HS-27A (cell line): Measurements from ENCODE around the gene ANP32E.
A peak's percentile ranks its signal among the peaks of the same experiment; 100 is the strongest.

Experiments used
- DNase-seq: peaks from one replicate; pipeline ENCODE4 v3.0.0-alpha.2; 2012; ENCODE audit warnings: low read depth, missing footprints

ANP32E gene

GRCh38 chr1:150235852-150236613, at the start of gene ANP32E:
Gene ANP32E, minus strand, starts transcription at chr1:150236112. Its CDS starts 326 bp downstream, at chr1:150235786.
- DNase-seq: peak; percentile 98

DNA sequence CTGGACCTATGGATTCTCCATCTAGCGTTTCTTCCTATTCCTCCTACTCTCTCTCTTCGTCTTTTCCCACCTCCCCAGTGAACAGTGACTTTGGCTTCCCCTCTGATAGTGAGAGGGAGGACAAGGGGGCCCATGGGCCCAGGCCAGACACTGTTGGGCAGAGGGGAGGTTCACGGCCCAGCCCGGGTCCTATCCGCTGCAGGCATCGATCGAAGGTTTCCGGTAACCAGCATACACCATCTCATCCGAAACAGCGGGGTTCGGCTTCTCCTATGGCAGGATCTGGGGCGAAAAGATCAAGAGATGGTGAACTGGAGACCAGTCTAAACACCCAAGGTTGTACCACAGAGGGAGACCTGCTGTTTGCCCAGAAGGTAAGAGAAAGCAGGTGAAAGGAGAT, 47.3 kb upstream of the ANP32E start:
- DNase-seq: no peak

GRCh38 chr1:150282558-150282958, 46.6 kb upstream of the ANP32E start:
- DNase-seq: no peak

- peak; percentile 97 for DNase-seq
Observed at GRCh38 chr1:150281758-150282557, 46.0 kb upstream of the ANP32E start, which contains the start of gene CIART. Gene CIART, plus strand, starts transcription at chr1:150282554. Its CDS starts 714 bp downstream, at chr1:150283268.

- DNase-seq: peak; percentile 45
Observed at GRCh38 chr1:150281221-150281757, 45.4 kb upstream of the ANP32E start.

GRCh38 chr1:150280138-150280707, 44.3 kb upstream of the ANP32E start:
- DNase-seq: no peak

- DNase-seq: no peak
Observed at GRCh38 chr1:150273311-150273710, 37.4 kb upstream of the ANP32E start.

DNA sequence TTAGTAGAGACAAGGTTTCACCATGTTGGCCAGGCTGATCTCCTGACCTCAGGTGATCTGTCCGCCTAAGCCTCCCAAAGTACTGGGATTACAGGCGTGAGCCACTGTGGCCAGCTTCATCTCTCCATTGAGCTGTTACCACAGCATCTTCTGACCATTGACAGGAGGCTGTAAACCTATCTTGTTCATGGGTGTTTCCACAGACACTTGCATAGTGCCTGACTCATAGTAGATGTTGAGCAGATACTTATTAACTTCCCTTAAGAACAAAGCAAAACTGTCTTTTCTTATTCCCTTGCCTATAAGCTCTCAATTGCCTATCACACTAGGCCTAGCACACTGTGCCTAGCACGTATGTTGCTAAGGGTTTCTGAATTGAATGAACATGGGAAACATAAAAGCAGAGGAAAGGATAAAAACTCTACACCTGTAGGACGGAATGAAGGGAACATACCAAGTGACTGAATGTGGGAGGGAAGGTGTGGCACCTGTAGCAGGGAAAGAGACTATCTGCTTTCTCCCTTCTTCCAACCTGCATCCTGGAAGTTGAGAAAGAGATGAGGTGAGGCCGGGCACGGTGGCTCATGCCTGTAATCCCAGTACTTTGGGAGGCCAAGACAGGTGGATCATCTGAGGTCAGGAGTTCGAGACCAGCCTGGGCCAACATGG, 35.5 kb upstream of the ANP32E start:
- DNase-seq: no peak

GRCh38 chr1:150269451-150269850, 33.5 kb upstream of the ANP32E start:
- DNase-seq: no peak

DNA sequence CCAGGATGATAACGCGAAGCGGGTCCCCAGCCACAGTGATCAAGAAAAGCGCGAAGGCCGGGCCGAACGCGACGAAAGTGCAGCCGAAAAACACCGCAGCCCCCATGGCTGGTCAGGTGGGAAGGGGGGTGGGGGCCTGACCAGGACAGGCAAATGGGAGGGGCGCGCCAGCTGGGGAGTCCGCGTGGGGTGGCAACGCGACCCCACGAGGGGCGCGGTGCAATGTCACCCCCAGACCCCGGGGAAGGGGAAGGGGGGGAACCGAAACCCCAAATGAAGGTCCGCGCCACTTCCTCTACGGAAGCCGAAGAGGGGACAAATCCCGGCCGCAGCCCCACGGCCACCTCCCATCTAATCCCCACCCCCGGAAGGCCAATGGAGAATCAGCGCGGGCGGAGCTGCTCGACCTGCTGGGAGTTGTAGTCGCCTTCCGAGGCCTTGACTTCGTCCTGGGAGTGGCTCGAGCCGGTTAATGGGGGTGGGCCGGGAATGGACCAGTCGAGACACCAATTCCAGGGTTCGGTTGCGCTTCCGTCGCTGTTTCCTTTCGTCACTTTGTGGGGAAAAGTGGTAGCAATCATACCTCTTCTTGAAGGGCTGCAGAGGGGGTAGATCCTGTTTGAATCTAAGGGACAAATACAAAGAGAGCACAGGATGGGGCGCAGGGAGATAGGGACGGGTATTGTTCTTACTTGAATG, 32.9 kb upstream of the ANP32E start, which contains the start of gene APH1A:
Gene APH1A (minus strand): TSS at position 312 of the 699 bp plus-strand sequence. CDS start 206 bp downstream, at position 106.
- peak; percentile 85 for DNase-seq

DNA sequence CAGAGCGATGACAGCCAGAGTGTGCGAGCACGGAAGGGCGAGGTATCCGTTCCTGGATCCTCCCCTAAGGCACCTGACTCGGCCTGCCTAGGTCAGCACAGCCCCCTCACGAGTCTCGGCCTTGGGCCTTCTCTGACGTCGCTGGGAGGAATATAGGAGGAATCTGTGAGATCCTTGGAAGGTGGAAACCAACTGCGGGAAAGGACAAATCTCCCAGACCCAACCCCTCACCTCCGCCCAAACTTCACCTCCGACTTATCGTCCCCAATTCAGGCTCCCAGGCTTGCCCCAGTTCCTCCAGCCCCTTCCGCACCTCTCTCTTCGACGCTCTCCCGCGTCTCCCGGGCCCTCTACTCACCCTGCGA, 32.4 kb upstream of the ANP32E start:
- DNase-seq: no peak

DNA sequence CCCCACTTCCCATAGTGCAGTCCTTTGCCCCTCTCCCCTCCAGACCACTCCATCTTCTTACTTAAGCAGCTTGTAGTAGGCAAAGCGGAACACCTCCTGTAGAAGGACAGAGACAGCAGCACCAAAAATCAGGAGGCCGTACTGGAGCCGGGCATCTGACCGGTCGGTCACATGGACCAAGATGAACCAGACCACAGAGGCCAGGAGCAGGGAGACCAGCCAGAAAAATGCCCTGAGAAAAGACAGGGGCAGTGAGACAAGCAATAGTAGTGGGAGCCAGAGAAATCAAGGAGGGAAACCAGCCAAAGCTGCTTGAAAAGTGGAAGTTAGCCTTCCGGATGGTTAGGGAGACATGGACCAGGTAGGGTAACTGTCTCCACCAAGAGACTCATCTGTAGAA, 32.0 kb upstream of the ANP32E start:
- DNase-seq: no peak

- no peak for DNase-seq
Observed at GRCh38 chr1:150263549-150263948, 27.6 kb upstream of the ANP32E start.

DNA sequence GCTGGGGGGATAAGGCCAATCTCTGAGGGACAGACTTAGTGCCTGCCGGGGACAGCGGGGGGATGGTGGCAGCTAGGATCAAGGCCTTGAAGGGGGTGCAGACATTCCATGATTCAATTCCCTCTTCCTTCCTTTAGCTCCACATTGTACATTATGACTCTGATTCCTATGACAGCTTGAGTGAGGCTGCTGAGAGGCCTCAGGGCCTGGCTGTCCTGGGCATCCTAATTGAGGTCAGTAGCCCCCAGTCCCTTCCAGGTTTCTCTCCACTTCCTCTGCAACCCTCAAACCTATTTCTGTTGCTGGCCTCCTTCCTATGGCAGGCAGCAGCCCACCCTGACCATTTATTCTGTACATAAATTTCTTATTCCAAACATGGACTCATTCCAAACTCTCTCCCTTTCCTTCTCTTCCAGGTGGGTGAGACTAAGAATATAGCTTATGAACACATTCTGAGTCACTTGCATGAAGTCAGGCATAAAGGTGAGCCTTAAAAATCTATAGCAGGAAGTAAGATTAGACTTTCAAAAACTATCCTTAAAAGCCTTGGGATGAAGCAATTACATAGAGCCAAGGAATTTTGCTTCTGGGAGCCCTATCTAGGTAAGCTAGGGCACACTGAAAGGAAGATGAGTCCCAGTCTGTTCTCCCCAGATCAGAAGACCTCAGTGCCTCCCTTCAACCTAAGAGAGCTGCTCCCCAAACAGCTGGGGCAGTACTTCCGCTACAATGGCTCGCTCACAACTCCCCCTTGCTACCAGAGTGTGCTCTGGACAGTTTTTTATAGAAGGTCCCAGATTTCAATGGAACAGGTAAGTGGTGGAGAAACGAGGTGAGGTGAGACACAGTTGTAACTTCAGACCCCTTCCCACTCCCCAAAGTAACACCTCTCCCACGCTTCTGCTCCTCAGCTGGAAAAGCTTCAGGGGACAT, 26.7 kb upstream of the ANP32E start:
- no peak for DNase-seq

DNA sequence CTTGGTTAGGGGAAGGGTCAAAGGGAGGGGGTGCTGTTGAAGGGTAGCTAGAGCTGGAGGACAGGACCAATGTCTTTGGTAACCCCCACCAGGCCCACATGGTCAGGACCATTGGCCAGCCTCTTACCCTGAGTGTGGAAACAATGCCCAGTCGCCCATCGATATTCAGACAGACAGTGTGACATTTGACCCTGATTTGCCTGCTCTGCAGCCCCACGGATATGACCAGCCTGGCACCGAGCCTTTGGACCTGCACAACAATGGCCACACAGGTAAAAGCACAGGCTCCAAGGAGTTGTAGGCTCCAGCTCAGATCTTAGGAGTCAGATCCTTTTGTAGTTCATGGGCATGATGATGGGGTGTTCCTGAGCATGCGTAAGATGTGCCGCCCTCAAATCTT, 25.5 kb upstream of the ANP32E start:
- DNase-seq: no peak

DNA sequence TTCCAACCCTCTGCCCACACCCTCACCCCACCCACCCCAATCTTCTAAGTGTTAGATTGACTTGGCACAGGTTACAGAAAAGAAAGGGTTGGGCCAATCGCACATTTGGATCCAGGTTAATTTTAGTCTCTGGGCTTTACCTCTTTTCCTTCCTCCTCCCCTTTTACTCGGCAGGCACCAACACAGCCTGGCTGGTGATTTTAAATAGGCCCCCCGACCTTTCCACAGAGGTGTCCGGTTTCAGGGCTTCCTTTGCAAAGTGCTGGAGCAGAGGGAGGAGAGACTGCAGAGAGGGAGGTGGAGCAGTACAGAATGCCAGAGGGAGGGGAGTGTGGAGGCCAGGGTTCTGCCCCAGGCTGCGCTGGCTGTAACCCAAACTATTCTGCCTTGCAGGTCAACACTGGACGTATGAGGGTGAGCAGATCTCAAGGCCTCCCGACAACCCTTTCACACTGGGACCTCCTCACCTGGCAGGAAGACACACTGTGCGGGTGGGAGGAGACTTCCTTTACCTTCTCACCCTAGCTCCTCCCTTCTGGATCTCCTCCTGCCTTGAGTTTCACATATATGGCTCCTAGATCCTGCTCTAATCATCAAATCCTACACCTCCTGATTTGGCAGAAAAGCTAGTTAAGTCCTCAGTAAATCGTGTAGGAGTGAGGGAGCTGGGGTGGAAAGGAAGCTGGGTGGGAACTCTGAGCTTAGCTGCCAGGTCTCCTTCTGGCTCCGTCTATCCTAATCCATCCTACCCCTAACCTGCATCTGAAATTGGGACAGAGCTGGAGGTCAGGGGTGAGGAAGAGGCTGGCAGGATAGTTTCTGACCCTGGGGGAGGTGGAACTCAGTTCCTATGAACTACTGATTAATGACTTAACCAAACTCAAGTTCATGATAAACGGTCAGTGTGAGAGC, 24.1 kb upstream of the ANP32E start:
- no peak for DNase-seq

GRCh38 chr1:150259217-150259616, 23.3 kb upstream of the ANP32E start:
- no peak for DNase-seq

GRCh38 chr1:150257624-150258585, 22.0 kb upstream of the ANP32E start, which contains the start of gene CA14:
Gene CA14, plus strand, starts transcription at chr1:150257774. Its CDS starts 355 bp downstream, at chr1:150258129.
- no peak for DNase-seq
